Testis (tissue), 2 donors: ENCODE results near the gene RDH13.

Source experiments
- POLR2A ChIP-seq: fragments of 450-650 bp; IDR thresholded peaks from one replicate; pipeline ENCODE4 v1.6.1; 2017; ENCODE audit warnings: antibody characterized with exemption, mild to moderate bottlenecking, moderate library complexity
- TF ChIP-seq, protein P1 (sequence below), 3 experiments: fragments of 450-650 bp in 2 of 3; fragments of 200-600 bp in 1 of 3; sonication (generic) in 1 of 3; IDR thresholded peaks; one replicate each; pipeline ENCODE4 v1.5.1; 2016 to 2019; ENCODE audit warnings: antibody characterized with exemption in 3 of 3, mild to moderate bottlenecking in 2 of 3, moderate library complexity in 1 of 3

DNA sequence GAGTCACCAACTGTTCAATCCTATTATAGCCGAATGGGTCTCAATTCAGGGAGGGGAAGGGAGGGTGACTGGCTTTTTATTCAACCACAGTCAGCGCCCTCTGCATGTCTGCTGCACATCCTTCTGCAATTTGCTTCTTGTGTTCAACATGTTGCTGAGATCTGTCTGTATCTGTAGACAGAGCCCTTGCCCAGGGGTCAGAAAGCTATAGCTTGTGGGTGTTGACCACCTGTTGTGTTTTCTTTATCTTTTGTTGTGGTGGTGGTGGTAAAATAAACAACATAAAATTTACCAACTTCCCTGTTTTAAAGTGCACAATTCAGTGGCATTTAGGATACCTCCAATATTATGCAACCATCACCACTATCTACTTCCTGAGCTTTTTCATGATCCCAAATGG is 42.3 kb upstream of the RDH13 start:
- TF ChIP-seq, protein P1, sequence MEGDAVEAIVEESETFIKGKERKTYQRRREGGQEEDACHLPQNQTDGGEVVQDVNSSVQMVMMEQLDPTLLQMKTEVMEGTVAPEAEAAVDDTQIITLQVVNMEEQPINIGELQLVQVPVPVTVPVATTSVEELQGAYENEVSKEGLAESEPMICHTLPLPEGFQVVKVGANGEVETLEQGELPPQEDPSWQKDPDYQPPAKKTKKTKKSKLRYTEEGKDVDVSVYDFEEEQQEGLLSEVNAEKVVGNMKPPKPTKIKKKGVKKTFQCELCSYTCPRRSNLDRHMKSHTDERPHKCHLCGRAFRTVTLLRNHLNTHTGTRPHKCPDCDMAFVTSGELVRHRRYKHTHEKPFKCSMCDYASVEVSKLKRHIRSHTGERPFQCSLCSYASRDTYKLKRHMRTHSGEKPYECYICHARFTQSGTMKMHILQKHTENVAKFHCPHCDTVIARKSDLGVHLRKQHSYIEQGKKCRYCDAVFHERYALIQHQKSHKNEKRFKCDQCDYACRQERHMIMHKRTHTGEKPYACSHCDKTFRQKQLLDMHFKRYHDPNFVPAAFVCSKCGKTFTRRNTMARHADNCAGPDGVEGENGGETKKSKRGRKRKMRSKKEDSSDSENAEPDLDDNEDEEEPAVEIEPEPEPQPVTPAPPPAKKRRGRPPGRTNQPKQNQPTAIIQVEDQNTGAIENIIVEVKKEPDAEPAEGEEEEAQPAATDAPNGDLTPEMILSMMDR (IDR thresholded peaks at IDR 0.05), result no peak
- TF ChIP-seq POLR2A, result no peak
